Testis (tissue), 2 donors: ENCODE data around the gene LRP1B.

Experiments used
- CTCF ChIP-seq, 3 experiments: fragments of 450-650 bp in 2 of 3; fragments of 200-600 bp in 1 of 3; sonication (generic) in 1 of 3; IDR thresholded peaks; one replicate each; pipeline ENCODE4 v1.5.1; 2016 to 2019; ENCODE audit warnings: antibody characterized with exemption in 3 of 3, mild to moderate bottlenecking in 2 of 3, moderate library complexity in 1 of 3
- POLR2A ChIP-seq: fragments of 450-650 bp; IDR thresholded peaks from one replicate; pipeline ENCODE4 v1.6.1; 2017; ENCODE audit warnings: antibody characterized with exemption, mild to moderate bottlenecking, moderate library complexity

GRCh38 chr2:140354544-140354943 is 1776.3 kb downstream of the LRP1B start:
- TF ChIP-seq POLR2A (no peak), CTCF (IDR thresholded peaks at IDR 0.05) (no peak)
